RKO (cell line): ENCODE results near the gene CSNK1G1.
"Not testable (repeated sequence)": the region's sequence is repeated elsewhere in the genome, so short reads cannot be mapped to it uniquely, and the experiment has no call there.

Experiments used
- DNase-seq: peaks from one replicate; pipeline ENCODE4 v3.0.0-alpha.2; 2016; ENCODE audit warnings: low spot score

Gene CSNK1G1

DNA sequence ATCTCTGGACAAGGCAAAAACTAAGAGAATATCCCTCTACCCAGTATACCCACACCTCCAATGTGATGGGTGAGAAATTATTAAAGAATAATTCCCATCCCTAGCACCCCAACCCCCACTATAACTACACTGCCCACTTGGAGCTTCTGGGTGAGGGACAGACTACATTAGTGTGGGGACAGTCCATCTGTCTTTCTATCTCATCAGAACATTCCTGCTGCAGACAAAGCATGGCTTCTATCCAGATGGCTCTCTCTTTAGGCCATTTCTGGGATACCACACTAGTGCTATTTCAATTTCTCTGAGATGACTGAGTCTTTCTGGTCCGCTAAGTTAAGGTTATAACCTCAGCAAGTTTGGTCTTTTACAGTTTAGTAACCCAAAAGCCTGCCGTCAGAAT lies 6.6 kb downstream of the CSNK1G1 start:
- DNase-seq = no peak

DNA sequence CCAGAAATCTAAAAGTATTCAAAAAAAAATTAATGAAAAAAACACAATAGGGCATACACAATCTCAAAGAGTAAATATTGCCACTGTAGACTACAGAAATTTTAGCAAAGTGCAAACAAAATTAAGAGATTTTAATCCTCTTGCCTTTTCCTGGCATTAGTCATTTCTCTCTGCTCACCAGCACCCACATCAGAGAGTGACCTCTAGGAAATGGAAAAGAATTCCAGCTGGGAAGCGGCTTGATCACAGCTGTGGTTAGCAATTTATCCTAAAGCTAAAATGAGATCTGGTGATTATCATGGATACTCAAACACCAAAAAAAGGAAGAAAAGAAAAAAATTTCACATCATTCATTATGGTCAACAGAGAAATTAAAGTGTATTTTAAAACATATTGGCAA lies 7.5 kb downstream of the CSNK1G1 start:
- DNase-seq = no peak

DNA sequence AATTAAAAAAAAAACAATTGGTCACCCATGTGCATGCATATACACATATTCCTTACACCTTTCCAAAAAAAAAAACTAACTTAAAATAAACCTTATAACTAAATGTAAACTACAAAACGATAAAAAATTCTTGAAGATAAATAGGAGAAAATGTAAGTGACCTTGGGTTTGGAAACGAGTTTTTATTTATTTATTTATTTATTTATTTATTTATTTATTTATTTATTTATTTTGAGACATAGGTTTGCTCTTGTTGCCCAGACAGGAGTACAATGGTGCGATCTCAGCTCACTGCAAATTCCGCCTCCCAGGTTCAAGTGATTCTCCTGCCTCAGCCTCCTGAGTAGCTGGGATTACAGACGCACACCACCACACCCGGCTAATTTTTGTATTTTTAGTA lies 9.7 kb downstream of the CSNK1G1 start:
- DNase-seq = not testable (repeated sequence)

DNA sequence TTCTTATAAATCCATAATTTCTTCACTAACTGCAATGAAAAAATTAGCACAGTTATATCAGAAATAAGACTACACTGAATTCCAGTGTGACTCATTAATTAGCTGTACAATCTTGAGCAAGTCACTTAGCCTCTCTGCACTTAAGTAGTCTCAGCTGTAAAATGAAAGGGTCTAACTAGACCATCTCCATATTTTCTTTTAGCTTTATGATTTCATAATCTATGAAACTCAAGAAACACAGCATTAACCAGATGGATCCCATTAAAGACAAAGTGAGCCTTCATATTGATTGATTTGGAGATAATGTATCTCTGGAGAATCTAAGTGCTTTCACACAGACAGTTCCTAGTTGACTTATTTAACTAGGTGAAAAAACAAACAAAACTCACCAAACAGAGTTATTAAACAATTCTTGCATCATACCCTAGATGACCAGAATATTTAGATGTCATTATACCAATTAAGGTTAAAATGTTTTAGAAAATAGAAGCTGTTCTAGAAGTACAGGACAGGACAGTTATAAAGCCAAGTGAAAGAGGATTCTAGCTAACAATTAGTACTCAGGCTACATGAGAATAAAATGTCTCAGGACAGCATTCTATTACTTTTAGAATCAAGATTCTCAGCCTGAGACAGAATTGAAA lies 11.2 kb downstream of the CSNK1G1 start:
- DNase-seq = no peak

DNA sequence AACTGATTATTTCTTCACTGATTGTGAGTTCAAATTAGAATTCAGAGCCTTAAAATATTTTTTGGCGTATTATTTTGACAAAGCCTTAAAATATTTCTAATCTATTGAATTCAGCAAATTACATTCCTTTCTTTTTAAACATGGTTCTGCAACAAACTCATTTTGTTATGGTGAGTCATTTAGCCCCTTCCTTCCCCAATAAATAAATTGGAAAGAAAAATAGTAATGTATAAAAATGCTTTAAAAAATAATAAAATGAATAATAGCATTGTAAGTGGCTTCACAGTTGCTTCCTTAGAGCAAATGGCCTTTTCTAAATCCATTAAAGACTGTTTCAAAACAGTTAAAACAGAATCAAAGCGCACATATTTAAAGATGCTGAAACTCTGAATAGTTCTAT lies 12.1 kb downstream of the CSNK1G1 start:
- no peak for DNase-seq

DNA sequence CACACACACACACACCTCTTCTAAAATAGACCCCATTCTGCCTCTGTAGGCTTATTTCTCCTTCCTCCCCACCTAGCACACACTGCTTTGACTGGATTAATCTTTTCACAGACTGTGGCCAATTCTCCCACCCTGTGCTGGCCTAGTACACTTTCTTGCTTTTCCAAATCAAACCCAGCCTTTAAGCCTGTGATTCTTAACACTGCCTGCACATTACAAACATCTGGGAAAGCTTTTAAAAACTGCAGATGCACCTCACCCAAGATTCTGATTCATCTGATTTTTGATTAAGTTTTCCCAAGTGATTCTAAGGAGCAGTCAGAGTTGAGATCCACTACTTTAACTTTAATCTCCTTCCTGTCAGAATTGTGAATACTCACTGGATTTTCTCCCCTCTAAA lies 12.8 kb downstream of the CSNK1G1 start:
- DNase-seq = no peak

DNA sequence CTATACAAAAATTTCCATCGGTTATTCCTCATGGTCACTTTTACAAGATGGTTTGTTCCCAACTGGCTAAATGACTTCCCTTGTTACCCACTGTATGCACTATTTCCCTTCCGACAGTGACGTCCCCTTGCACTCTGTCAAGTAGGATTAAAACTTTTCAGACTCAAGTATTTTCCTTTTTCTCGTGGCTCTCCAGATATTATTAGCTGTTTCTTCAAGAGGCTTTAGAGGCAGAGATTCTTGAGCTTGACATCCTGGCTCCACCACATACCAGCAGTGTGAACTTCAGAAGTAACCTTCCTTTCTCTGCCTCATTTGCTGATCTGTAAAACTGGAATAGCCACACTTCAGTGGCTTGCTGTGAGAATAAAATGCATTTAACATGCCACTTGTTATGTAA lies 14.0 kb downstream of the CSNK1G1 start:
- no peak for DNase-seq

DNA sequence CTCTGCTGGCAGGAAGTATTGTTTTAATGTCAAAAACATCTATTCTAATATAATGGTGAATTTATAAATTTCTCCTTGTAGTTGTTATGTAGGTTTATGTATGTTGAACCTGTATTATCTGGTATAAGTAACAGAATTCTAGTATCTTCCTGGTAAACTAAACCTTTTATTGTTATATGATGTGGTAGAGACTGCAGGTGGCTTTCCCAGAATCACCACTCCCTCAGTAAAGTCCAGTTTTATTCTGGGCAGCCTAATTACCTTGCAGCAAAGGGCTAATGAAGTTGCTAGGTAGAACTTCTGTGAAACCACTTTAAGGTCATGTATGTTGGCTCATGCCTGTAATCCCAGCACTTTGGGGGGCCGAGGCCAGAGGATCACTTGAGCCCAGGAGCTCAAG lies 15.6 kb downstream of the CSNK1G1 start:
- no peak for DNase-seq

DNA sequence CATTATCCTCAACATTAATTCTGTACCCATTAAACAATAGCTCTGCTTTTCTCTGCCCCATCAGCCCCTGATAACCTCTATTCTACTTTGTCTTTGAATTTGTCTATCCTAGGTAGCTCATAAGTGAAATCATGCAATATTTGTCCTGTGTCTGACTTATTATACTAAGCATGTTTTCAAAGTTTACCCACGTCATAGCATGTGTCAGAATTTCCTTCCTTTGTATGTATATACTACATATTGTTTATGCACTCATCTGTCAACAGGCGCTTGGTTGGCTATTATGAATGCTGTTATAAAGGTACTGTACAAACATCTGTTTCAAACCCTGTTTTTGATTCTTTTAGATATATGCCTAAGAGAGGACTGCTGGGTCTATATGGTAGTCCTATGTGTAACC lies 18.2 kb downstream of the CSNK1G1 start:
- no peak for DNase-seq

DNA sequence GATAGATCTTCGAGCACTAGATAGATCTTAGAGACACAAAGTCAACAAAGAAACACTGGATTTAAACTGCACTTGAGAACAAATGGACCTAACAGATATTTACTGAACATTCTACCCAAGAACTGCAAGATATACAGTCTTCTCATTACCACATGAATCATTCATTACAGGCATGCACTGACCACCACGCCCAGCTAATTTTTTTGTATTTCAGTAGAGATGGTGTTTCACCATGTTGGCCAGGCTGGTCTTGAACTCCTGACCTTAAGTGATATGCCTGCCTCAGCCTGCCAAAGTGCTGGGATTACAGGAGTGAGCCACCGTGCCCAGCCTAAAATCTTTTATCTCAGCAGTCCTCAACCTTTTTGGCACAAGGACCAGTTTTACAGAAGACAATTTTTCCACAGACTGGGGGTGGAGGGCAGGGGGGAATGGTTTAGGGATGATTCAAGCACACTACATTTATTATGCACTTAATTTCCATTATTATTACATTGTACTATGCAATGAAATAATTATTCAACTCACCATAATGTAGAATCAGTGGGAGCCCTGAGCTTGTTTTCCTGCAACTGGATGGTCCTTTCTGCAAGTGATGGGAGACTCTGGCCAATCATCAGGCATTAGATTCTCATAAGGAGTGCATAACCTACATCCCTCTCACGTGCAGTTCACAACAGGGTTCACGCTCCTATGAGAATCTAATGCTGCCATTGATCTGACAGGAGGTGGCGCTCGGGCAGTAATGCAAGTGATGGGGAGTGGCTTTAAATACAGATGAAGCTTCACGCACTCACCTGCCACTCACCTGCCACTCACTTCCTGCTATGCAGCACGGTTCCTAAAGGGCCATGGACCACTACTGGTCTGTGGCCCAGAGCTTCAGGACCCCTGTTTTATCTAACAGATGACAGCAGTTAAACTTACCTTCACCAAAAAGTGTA lies 21.7 kb downstream of the CSNK1G1 start:
- DNase-seq = no peak

DNA sequence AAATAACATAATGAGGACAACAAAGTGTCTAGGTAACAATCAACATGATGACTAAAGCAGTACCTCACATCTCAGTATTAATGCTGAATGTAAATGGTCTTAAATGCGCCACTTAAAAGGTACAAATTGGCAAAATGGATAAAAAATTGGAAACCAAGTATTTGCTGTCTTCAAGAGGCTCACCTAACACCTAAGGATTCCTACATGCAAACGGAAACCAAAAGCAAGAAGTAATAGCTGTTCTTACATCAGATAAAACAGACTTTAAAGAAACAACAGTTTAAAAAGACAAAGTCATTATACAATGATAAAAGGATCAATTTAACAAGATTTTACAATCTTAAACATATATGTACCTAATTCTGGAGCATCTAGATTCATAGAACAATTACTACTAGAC lies 22.5 kb downstream of the CSNK1G1 start:
- DNase-seq = no peak

DNA sequence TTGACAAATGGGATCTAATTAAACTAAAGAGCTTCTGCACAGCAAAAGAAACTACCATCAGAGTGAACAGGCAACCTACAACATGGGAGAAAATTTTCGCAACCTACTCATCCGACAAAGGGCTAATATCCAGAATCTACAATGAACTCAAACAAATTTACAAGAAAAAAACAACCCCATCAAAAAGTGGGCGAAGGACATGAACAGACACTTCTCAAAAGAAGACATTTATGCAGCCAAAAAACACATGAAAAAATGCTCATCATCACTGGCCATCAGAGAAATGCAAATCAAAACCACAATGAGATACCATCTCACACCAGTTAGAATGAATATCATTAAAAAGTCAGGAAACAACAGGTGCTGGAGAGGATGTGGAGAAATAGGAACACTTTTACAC lies 24.3 kb downstream of the CSNK1G1 start:
- not testable (repeated sequence) for DNase-seq

DNA sequence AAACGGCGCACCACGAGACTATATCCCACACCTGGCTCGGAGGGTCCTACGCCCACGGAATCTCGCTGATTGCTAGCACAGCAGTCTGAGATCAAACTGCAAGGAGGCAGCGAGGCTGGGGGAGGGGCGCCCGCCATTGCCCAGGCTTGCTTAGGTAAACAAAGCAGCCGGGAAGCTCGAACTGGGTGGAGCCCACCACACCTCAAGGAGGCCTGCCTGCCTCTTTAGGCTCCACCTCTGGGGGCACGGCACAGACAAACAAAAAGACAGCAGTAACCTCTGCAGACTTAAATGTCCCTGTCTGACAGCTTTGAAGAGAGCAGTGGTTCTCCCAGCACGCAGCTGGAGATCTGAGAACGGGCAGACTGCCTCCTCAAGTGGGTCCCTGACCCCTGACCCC lies 29.0 kb downstream of the CSNK1G1 start:
- DNase-seq = not testable (repeated sequence)

DNA sequence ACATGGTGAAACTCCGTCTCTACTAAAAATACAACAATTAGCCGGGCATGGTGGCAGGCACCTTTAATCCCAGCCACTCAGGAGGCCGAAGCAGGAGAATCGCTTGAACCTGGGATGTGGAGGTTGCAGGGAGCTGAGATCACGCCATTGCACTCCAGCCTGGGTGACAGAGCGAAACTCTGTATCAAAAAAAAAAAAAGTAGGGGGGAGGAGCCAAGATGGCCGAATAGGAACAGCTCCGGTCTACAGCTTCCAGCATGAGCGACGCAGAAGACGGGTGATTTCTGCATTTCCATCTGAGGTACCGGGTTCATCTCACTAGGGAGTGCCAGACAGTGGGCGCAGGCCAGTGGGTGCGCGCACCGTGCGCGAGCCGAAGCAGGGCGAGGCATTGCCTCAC lies 29.5 kb downstream of the CSNK1G1 start:
- not testable (repeated sequence) for DNase-seq

DNA sequence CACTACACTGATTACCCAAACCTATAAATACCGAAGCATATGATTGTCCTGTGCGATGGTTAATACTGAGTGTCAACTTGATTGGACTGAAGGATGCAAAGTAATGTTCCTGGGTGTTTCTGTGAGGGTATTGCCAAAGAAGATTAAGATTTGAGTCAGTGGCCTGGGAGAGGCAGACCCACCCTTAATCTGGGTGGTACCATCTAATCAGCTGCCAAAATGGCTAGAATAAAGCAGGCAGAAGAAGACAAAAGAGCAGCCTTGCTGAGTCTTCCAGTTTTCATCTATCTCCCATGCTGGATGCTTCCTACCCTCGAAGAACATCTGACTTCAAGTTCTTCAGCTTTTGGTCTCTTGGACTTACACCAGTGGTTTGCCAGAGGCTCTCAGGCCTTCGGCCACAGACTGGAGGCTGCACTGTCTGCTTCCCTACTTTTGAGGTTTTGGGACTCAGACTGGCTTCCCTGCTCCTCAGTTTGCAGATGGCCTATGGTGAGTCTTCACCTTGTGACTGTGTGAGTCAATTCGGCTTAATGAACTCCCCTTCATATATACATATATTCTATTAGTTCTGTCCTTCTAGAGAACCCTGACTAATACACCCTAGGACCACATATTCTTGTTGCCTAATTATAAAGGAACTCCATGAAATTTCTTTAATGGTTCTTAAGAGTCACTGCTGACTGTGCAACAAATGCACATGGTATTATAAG lies 31.7 kb downstream of the CSNK1G1 start:
- DNase-seq = peak; percentile 56

DNA sequence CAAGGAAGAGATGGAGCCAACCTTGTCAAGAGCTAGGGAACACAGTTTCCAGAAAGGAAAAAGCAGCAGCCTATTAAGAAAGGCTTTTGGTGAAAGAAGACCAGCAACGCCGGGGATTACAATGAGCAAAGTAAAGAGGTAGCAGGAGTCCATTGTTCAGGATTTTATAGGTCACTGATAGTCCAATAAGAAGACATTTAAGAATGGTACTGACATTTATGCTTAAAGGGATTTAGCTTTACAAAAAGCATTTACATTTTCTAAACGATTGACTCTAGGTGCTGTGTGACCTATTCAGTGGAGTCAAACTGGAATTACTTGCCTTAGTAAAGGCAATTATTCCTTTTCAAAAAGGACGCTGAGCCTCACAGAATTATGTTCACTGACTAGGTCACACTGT lies 40.8 kb downstream of the CSNK1G1 start:
- DNase-seq = no peak

DNA sequence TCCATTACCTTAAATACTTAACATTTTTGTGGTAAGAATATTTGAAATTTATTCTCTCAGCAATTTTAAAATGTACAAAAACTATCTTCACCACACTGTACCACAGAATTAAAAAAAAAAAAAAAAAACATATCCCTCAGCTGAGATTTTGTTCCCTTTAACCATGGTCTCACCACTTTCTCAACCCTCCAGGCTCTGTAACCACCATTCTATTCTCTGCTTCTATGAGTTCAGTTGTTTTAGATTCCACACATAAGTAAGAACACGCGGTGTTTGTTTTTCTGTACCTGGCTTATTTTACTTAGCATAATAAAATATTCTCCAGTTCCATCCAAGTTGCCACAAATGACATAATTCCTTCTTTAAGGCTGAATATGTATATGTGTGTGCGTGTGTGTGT lies 41.5 kb downstream of the CSNK1G1 start:
- no peak for DNase-seq

DNA sequence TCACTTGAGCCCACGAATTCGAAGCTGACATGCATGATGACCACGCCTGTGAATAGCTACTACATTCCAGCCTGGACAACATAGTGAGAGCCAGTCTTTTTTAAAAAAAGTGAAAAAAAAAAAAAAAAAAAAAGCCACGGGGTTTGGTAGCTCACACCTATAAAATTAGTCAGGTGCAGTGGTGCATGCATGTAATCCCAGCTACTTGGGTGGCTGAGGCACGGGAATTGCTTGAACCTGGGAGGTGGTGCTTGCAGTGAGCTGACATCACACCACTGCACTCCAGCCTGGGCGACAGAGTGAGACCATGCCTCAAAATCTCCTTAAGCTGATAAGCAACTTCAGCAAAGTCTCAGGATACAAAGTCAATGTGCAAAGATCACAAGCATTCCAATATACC lies 44.4 kb downstream of the CSNK1G1 start:
- no peak for DNase-seq

DNA sequence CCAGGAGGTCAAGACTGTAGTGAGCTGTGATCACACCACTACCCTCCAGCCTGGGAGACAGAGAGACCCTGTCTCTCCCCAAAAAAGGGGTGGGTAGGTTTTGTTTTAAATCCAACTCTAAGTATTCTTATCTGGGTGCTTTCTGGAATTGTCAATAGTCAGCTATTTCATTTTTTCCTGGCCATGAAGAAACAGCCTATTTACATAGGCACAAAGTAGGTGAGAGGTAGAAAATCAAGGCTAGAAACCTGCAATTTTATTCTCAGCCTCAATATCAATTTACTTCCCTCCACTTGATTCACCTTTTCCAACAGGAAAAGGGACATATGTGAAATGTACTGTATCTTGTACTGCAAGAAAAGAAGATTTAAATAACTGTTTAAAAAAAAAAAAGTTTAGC lies 45.9 kb downstream of the CSNK1G1 start:
- no peak for DNase-seq

DNA sequence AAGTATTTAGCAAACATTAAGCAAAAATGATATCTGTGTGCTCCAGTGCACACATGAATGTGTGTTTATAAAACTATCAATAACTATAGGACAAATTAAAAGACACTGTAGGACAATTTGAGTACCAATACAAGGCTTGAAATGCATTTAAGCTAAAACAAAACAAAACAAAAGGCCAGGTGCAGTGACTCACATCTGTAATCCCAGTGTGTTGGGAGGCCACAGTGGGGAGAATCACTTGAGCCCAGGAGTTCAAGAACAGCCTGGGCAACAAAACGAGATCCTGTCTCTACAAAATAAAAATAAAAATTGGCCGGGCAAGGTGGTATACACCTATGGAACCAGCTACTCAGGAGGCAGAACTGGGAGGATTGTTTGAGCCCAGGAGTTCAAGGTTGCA lies 50.7 kb downstream of the CSNK1G1 start:
- DNase-seq = no peak

DNA sequence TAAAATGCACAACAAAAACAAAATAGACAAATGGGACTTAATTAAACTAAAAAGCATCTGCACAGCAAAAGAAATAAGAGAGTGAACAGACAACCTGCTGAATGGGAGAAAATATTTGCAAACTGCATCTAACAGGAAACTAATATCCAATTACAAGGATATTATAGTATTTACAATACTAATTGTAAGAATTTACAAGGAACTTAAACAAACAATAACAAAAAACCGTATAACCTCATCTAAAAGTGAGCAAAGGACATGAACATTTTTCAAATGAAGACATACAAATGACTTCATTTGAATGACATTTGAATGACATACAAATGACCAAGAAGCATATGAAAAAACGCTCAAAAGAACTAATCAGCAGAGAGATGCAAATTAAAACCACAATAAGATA lies 66.4 kb downstream of the CSNK1G1 start:
- no peak for DNase-seq

DNA sequence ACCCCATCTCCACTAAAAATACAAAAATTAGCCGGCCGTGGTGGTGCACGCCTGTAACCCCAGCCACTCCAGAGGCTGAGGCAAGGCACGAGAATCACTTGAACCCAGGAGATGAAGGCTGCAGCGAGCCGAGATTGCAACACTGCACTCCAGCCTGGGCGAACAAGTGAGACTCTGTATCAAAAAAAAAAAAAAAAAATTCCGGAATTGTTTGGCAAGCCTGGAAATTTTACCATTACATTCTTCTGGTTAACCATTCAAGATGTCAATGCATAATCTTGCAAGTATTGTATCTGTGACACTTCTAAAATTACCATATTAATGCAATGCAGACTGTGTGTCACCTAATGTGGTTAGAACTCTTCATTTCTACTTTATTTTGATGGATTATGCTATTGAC lies 67.0 kb downstream of the CSNK1G1 start:
- DNase-seq = no peak

DNA sequence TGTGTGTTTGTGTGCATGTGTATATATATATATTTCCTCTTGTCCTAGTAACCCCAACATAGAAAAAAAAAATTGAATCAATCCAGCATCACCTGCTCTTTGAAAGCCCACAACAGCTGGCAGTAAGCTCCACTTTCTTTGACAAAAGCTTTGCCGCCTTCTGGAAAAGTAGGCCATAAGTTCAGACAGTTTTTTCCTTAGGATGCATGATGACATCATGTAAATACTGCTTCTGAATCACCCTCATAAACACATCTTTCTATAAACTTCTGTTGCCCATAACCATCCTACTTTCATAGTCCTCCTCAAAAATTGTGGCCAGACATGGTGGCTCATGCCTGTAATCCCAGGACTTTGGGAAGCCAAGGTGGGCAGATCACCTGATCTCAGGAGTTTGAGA lies 67.4 kb downstream of the CSNK1G1 start:
- peak; percentile 14 for DNase-seq
